Measurements from ENCODE around the gene DENND1B. TPM values are rescaled to one million over a fixed set of nuclear protein-coding genes. Genes with fewer than 3 reads are reported as not detected.

The DENND1B gene
- total RNA-seq, 4 donors from 2014 or later: 3.3 to 21.7 (median 8.9) TPM

DNA sequence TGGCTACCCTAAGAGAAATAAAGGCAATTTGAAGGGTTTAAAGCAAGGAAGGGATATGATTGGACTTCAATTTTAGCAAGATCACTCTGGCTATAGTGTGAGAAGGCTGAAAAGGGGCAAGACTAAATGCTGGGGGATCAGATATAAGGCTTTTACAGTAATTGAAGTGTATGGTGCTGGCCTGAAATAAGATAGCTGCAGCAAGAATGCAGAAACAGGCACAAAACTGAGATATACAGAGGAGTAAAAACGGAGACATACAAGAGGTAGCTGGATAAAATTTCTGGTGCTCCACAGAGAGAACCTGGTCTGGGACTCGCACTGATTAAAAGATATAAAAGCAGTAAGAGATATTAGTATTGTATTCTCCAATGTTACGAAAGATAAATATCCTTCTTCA is 92.0 kb downstream of the DENND1B start:
- intact Hi-C loops (cut with DNase I; ENCODE audit: low total_unique reads): no loop called here
- H3K27me3 ChIP-seq: no peaks in the 10 kb centered on the region
- no peaks in the 10 kb centered on the region for H3K36me3 ChIP-seq
- H3K4me1 ChIP-seq: no peaks in the 10 kb centered on the region
- peaks cover 0 to 3% (median 0%) of the 10 kb centered on the region in 3 donors for H3K9me3 ChIP-seq
- DNase-seq: no peak
- no peak for TF ChIP-seq CTCF (IDR thresholded peaks at IDR 0.05 in 4 of 5, conservative IDR thresholded peaks at IDR 0.05 in 1 of 5)
- no peak for TF ChIP-seq POLR2A (IDR thresholded peaks at IDR 0.05)
- no peak overlapping the region for H3K27ac ChIP-seq
- in situ Hi-C loops (cut with MboI; ENCODE audit: low sequenced_read_pairs in 4 of 4): no loop called here
- no peak overlapping the region for H3K4me3 ChIP-seq
- ATAC-seq: no peak

DNA sequence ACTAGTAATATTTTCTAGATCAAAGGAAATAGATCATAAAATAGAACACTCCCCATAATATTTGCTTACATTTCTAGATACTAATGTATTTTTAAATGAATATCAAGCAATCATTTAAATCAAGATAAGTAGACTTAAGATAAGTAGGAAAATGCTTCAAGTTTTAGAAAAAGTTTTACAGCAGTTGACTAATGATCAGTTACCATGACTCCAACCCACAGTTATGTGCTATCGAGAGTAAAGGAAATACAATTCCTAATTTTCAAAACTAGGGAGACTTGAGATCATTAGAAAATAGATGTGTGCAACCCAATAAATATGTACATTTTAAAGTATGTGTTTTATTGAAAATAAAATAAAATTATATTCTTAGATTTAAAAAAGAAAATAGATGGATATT is 95.0 kb downstream of the DENND1B start:
- H3K4me1 ChIP-seq: peaks cover 0 to 6% of the 10 kb centered on the region in 2 donors
- H3K36me3 ChIP-seq: no peaks in the 10 kb centered on the region
- intact Hi-C loops (cut with DNase I; ENCODE audit: low total_unique reads) (no loop called here), in situ Hi-C loops (cut with MboI; ENCODE audit: low sequenced_read_pairs in 4 of 4) (no loop called here)
- ATAC-seq: no peak
- H3K27me3 ChIP-seq: no peaks in the 10 kb centered on the region
- H3K27ac ChIP-seq: no peak overlapping the region
- H3K4me3 ChIP-seq: no peak overlapping the region
- TF ChIP-seq CTCF (IDR thresholded peaks at IDR 0.05 in 4 of 5, conservative IDR thresholded peaks at IDR 0.05 in 1 of 5): no peak
- H3K9me3 ChIP-seq: no peaks in the 10 kb centered on the region
- no peak for DNase-seq

- no peak overlapping the region for H3K27ac ChIP-seq
- intact Hi-C loops (cut with DNase I; ENCODE audit: low total_unique reads): no loop called here
- H3K4me3 ChIP-seq: no peak overlapping the region
- H3K4me1 ChIP-seq: peaks cover 0 to 9% of the 10 kb centered on the region in 2 donors
- no peaks in the 10 kb centered on the region for H3K9me3 ChIP-seq
- no peak for TF ChIP-seq CTCF (IDR thresholded peaks at IDR 0.05 in 4 of 5, conservative IDR thresholded peaks at IDR 0.05 in 1 of 5)
- DNase-seq: no peak
- no peaks in the 10 kb centered on the region for H3K36me3 ChIP-seq
- ATAC-seq: no peak
- in situ Hi-C loops (cut with MboI; ENCODE audit: low sequenced_read_pairs in 4 of 4): no loop called here
- no peaks in the 10 kb centered on the region for H3K27me3 ChIP-seq
Observed at GRCh38 chr1:197677752-197678295, 97.5 kb downstream of the DENND1B start.

GRCh38 chr1:197677313-197677712 is 98.0 kb downstream of the DENND1B start:
- no peaks in the 10 kb centered on the region for H3K36me3 ChIP-seq
- TF ChIP-seq CTCF (IDR thresholded peaks at IDR 0.05 in 4 of 5, conservative IDR thresholded peaks at IDR 0.05 in 1 of 5) (no peak), POLR2A (IDR thresholded peaks at IDR 0.05) (no peak)
- ATAC-seq (no peak), DNase-seq (no peak)
- no peak overlapping the region for H3K4me3 ChIP-seq
- peaks cover 0 to 9% of the 10 kb centered on the region in 2 donors for H3K4me1 ChIP-seq
- no peak overlapping the region for H3K27ac ChIP-seq
- no peaks in the 10 kb centered on the region for H3K27me3 ChIP-seq
- no peaks in the 10 kb centered on the region for H3K9me3 ChIP-seq
- in situ Hi-C loops (cut with MboI; ENCODE audit: low sequenced_read_pairs in 4 of 4): no loop called here
- intact Hi-C loops (cut with DNase I; ENCODE audit: low total_unique reads): no loop called here
